IMR-90 (cell line): ENCODE results near the gene IRF2BP2. TPM values are rescaled to one million over a fixed set of nuclear protein-coding genes. Genes with fewer than 3 reads are reported as not detected.

Source experiments
- ATAC-seq: fragments of 200-7000 bp; cut with Tn5 transposase; 2 replicates; pipeline ENCODE4 v1.9.1; 2020; ENCODE audit warnings: low read depth, mild to moderate bottlenecking, moderate library complexity
- BruUV-seq: library from RNA; stranded (reverse); fragments of 400-500 nt; replicated peaks from 2 replicates; lab custom pipeline; 2021; lab: Mats Ljungman, UMichigan
- CTCF ChIA-PET: fragments of 300-600 bp; formaldehyde crosslinking; extraction: SDS; loops from one replicate; lab custom pipeline; 2021; ENCODE audit warnings: antibody characterized with exemption; lab: Yijun Ruan, JAX
- POLR2A ChIA-PET: fragments of 300-600 bp; sonication (Branson Sonifier 250); formaldehyde crosslinking; loops from one replicate; lab custom pipeline; 2022; ENCODE audit warnings: antibody characterized with exemption; ENCODE audit not compliant: unreplicated experiment; lab: Charles Lee
- DNase-seq: peaks from one replicate; pipeline ENCODE4 v3.0.0; 2013
- H2AFZ ChIP-seq: replicated peaks from 2 replicates; pipeline ENCODE3; 2013; ENCODE audit warnings: low read length, mild to moderate bottlenecking; ENCODE audit not compliant: poor library complexity
- H2AK5ac ChIP-seq: 2 replicates; pipeline ENCODE4 v1.6.1; 2013; ENCODE audit warnings: low read depth, low read length, inconsistent platforms
- H2AK9ac ChIP-seq: replicated peaks from 2 replicates; pipeline ENCODE3; 2013; ENCODE audit warnings: mild to moderate bottlenecking, low read depth, low read length, moderate library complexity; ENCODE audit not compliant: poor library complexity
- H2BK120ac ChIP-seq: 2 replicates; pipeline ENCODE4 v1.6.1; 2013; ENCODE audit warnings: low read depth, low read length, inconsistent platforms
- H2BK15ac ChIP-seq: 3 replicates; pipeline ENCODE4 v1.6.1; 2013; ENCODE audit warnings: low read depth, low read length, inconsistent platforms
- H2BK20ac ChIP-seq: 2 replicates; pipeline ENCODE4 v1.6.1; 2013; ENCODE audit warnings: low read depth, mild to moderate bottlenecking, inconsistent platforms, low read length, moderate library complexity
- H2BK5ac ChIP-seq: 2 replicates; pipeline ENCODE4 v1.6.1; 2013; ENCODE audit warnings: mild to moderate bottlenecking, low read depth, low read length, inconsistent platforms; ENCODE audit not compliant: poor library complexity, severe bottlenecking
- H3K14ac ChIP-seq: replicated peaks from 2 replicates; pipeline ENCODE4 v1.6.1; 2013; ENCODE audit warnings: low read depth, low read length, inconsistent platforms
- H3K18ac ChIP-seq: 2 replicates; pipeline ENCODE4 v1.6.1; 2013; ENCODE audit warnings: low read depth, low read length, control low read depth
- H3K23ac ChIP-seq: 2 replicates; pipeline ENCODE4 v1.6.1; 2013; ENCODE audit warnings: low read depth, low read length, inconsistent platforms
- H3K27ac ChIP-seq: 2 replicates; pipeline ENCODE4 v1.5.1; 2013; ENCODE audit warnings: mild to moderate bottlenecking, control low read depth, low read length; ENCODE audit not compliant: insufficient read depth
- H3K27me3 ChIP-seq: 2 replicates; pipeline ENCODE4 v1.6.1; 2013; ENCODE audit warnings: low read length; ENCODE audit not compliant: control insufficient read depth, insufficient read depth
- H3K36me3 ChIP-seq: 2 replicates; pipeline ENCODE4 v1.6.1; 2013; ENCODE audit warnings: low read length, mixed read lengths; ENCODE audit not compliant: control insufficient read depth, insufficient read depth
- H3K4ac ChIP-seq: 2 replicates; pipeline ENCODE4 v1.6.1; 2013; ENCODE audit warnings: low read depth, low read length, inconsistent platforms
- H3K4me1 ChIP-seq: 2 replicates; pipeline ENCODE4 v1.6.1; 2013; ENCODE audit warnings: low read length, mixed read lengths; ENCODE audit not compliant: control insufficient read depth, insufficient read depth
- H3K4me2 ChIP-seq: 2 replicates; pipeline ENCODE4 v1.6.1; 2013; ENCODE audit warnings: low read depth, mild to moderate bottlenecking, control low read depth, low read length, moderate library complexity
- H3K4me3 ChIP-seq: 2 replicates; pipeline ENCODE4 v1.5.1; 2013; ENCODE audit warnings: low read depth, mild to moderate bottlenecking, control low read depth, low read length, moderate library complexity; ENCODE audit not compliant: insufficient read depth
- H3K56ac ChIP-seq: 2 replicates; pipeline ENCODE4 v1.6.1; 2013; ENCODE audit warnings: low read length, inconsistent platforms; ENCODE audit not compliant: insufficient read depth; ENCODE audit errors: extremely low read depth
- H3K79me1 ChIP-seq, 2 experiments: 2 replicates each; pipeline ENCODE4 v1.6.1; 2013; ENCODE audit warnings: low read length in 2 of 2, inconsistent platforms in 1 of 2, low read depth in 1 of 2
- H3K9ac ChIP-seq: 2 replicates; pipeline ENCODE4 v1.6.1; 2013; ENCODE audit warnings: low read depth, low read length, control low read depth
- H3K9me1 ChIP-seq: 2 replicates; pipeline ENCODE4 v1.6.1; 2013; ENCODE audit warnings: low read length, inconsistent platforms; ENCODE audit not compliant: insufficient read depth
- H3K9me3 ChIP-seq: 2 replicates; pipeline ENCODE4 v1.6.1; 2013; ENCODE audit warnings: low read length; ENCODE audit not compliant: control insufficient read depth, insufficient read depth
- H4K20me1 ChIP-seq: 2 replicates; pipeline ENCODE4 v1.6.1; 2013; ENCODE audit warnings: low read length, inconsistent platforms; ENCODE audit not compliant: insufficient read depth
- H4K5ac ChIP-seq: 2 replicates; pipeline ENCODE4 v1.6.1; 2013; ENCODE audit warnings: mild to moderate bottlenecking, low read depth, low read length, control low read depth
- H4K8ac ChIP-seq, 2 experiments: 2 replicates each; pipeline ENCODE4 v1.6.1; 2013; ENCODE audit warnings: low read depth in 2 of 2, low read length in 2 of 2, control low read depth in 1 of 2, inconsistent platforms in 1 of 2
- H4K91ac ChIP-seq: 2 replicates; pipeline ENCODE4 v1.6.1; 2013; ENCODE audit warnings: low read depth, low read length, inconsistent platforms; ENCODE audit not compliant: insufficient read depth
- NFE2L2 ChIP-seq: fragments of 150-350 bp; IDR thresholded peaks from 2 replicates; pipeline ENCODE4 v1.6.1; 2016; ENCODE audit warnings: low read depth, mild to moderate bottlenecking, low read length
- POLR2A ChIP-seq: IDR thresholded peaks from 2 replicates; pipeline ENCODE4 v1.6.1; 2012; ENCODE audit warnings: mild to moderate bottlenecking, low read depth, low read length
- RCOR1 ChIP-seq: IDR thresholded peaks from 2 replicates; pipeline ENCODE4 v1.6.1; 2012; ENCODE audit warnings: mild to moderate bottlenecking, low read length, improper control_type of control experiment; ENCODE audit not compliant: insufficient replicate concordance
- WGBS, 2 experiments: methylation state at CpG; one replicate each; pipeline versions ENCODE4 v1.1.5 to v1.1.7; 2013; ENCODE audit warnings: missing lambda C conversion rate in 2 of 2; ENCODE audit not compliant: insufficient read length in 1 of 2; ENCODE audit errors: extremely low coverage in 2 of 2; 5-methylcytosine and 5-hydroxymethylcytosine counted together
- dilution Hi-C: fragments of 300-500 bp; cut with HindIII; formaldehyde crosslinking; loops from one replicate; pipeline ENCODE4 v1.14.3; 2018; ENCODE audit warnings: low sequenced_read_pairs; ENCODE audit not compliant: unreplicated experiment
- in situ Hi-C: fragments of 300-500 bp; cut with MboI; formaldehyde crosslinking; loops from 3 replicates; pipeline ENCODE4 v1.14.3; 2019; ENCODE audit warnings: low sequenced_read_pairs, inconsistent platforms, mixed read lengths
- intact Hi-C: fragments of 100-400 bp; cut with micrococcal nuclease; formaldehyde crosslinking; loops from 2 replicates; pipeline ENCODE4 v1.10.0; 2022
- polyA plus RNA-seq, 3 experiments: library from polyadenylated mRNA; depleted of rRNA; stranded (reverse); fragments of >200 nt; gene quantifications; 2 replicates each; pipeline ENCODE4 v1.2.3, GENCODE V29; 2012; ENCODE audit warnings: low replicate concordance in 1 of 3
- total RNA-seq: library from RNA; depleted of rRNA; stranded (reverse); fragments of >200 nt; gene quantifications from 2 replicates; pipeline ENCODE4 v1.2.3, GENCODE V29; 2012

The IRF2BP2 gene
- total and polyA plus RNA-seq, 2 of the 4 experiments (the other 2 are of a cell fraction), result 47.0 to 66.6 TPM

DNA sequence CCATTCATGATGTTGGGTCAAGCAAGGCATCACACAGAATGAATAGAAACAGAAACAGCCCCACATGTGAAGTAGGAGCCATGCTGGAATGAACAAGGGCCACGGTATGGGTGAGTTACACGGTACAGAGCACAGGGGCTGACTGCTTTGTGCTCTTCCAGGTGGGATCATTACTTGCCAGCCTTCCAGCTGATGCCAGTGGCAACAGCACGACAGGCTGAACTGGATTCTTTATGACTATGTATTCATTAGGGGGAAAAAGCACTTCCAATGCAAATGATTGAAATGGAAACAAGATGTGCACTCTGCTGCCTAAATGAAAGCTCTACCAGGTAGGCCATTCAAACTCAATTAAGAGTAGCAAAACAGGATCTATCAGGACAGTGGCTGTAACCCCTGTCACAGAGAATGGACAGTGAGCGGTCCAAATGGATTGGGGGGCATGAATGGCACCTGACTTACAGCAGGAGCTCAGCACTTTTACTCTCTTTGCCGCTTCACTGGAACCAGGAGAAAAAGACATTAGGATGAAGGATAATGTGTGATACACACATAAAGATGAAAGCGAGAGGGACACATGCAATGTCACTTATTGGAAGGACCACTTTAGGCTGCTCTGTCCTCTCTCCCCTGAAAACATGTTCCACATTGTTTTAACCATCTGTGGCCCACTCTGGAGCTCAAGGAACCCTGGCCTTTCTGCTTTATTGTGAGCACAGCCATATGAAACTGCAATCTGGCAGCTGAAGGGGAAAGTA, 23.4 kb upstream of the IRF2BP2 start:
- Histone ChIP-seq H3K4me2 (no peak overlapping the region), H2AK5ac (peak overlapping the region; percentile 76), H3K36me3 (no peaks in the 10 kb centered on the region), H4K5ac (no peak overlapping the region), H4K8ac (peak overlapping the region in 1 of 2 experiments; percentile 47; a peak in 2 of 4 replicates), H2AK9ac (no peak overlapping the region), H4K91ac (peak overlapping the region; percentile 24; the same call in 1 of the 2 replicates), H3K27me3 (no peaks in the 10 kb centered on the region), H2BK120ac (peak overlapping the region; percentile 29; the same call in 1 of the 2 replicates), H2BK15ac (peak overlapping the region; percentile 80), H2BK20ac (peak overlapping the region; percentile 35; the same call in 1 of the 2 replicates), H2BK5ac (no peak overlapping the region), H3K9me1 (no peaks in the 10 kb centered on the region; the same call in 1 of the 2 replicates), H3K14ac (peak overlapping the region; percentile 0; the same call in 1 of the 2 replicates), H4K20me1 (no peaks in the 10 kb centered on the region), H2AFZ (no peak overlapping the region), H3K9me3 (no peaks in the 10 kb centered on the region), H3K27ac (no peak overlapping the region), H3K56ac (no peak overlapping the region), H3K79me1 (no peaks in the 10 kb centered on the region), H3K23ac (0 out of 2 replicates have a peak overlapping the region, but pooled peaks have one; percentile 11), H3K4me3 (no peak overlapping the region), H3K18ac (no peak overlapping the region), H3K4me1 (peaks cover 5% of the 10 kb centered on the region), H3K9ac (no peak overlapping the region), H3K4ac (peak overlapping the region; percentile 4)
- CTCF ChIA-PET, result interaction anchor here (0.6 to 1.0 kb wide), 3 partner anchors 12 to 38 kb away, joined by 3 read pairs; no protein-coding TSS in a partner anchor
- ATAC-seq (no peak), DNase-seq (no peak)
- 100% methylated on average over 2 of the region's 6 CpGs; no CpG with 5 or more reads in 1 of the 2 experiments for WGBS, 2 experiments
- POLR2A ChIA-PET, result no interaction called here
- intact Hi-C loops, result no loop called here
- in situ Hi-C loops, result no loop called here
- BruUV-seq, result no TSS peak
- TF ChIP-seq POLR2A (no peak), RCOR1 (no peak), NFE2L2 (no peak)
- dilution Hi-C loops, result no loop called here
